Anterior cingulate cortex (tissue), 58 donors: Measurements from ENCODE around the gene CCNC.
A peak's percentile ranks its signal among the peaks of the same experiment; 100 is the strongest.
"Not testable (repeated sequence)": the region's sequence is repeated elsewhere in the genome, so short reads cannot be mapped to it uniquely, and the experiment has no call there.

Experiments
- DNase-seq, 58 donors: peaks; one replicate each; lab custom pipeline; 2025; lab: John Stamatoyannopoulos, UW

CCNC gene

DNA sequence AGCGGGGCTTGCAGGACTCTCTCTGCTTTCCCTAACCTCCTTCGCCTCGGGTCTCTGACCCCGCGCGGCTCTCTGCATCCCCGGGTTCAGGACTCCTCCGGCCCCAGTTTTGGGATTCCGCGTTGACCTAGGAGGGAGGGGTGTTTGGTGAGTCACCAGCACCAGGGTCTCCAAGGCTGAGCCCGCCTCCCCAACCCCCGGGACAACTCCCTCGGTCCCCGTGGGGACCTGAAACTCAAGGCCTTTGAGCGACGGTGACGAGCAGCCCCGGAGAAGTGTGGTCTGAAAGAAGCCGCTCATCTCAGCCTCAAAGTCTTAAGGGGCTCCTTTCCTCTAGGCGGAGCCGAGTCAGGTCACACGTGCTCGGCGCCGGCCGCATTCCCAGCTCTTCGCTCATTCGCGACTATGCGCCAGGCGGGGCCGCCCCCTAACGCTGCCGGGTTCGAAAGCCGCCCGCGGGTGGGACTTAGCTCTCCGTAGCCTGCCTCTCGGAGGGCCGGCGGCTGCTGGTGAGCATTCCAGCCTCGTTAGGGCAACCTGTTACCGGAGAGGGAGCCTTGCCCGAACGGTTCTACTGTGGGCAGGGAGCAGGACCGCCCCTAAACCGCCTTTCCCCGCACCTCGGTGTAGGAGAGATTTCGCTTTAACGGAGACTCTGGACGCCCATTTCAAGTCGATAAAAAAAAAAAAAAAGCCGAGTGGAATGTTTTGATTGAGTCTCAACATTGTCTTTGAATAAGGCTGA, 35.1 kb upstream of the CCNC start:
- DNase-seq: no peak

DNA sequence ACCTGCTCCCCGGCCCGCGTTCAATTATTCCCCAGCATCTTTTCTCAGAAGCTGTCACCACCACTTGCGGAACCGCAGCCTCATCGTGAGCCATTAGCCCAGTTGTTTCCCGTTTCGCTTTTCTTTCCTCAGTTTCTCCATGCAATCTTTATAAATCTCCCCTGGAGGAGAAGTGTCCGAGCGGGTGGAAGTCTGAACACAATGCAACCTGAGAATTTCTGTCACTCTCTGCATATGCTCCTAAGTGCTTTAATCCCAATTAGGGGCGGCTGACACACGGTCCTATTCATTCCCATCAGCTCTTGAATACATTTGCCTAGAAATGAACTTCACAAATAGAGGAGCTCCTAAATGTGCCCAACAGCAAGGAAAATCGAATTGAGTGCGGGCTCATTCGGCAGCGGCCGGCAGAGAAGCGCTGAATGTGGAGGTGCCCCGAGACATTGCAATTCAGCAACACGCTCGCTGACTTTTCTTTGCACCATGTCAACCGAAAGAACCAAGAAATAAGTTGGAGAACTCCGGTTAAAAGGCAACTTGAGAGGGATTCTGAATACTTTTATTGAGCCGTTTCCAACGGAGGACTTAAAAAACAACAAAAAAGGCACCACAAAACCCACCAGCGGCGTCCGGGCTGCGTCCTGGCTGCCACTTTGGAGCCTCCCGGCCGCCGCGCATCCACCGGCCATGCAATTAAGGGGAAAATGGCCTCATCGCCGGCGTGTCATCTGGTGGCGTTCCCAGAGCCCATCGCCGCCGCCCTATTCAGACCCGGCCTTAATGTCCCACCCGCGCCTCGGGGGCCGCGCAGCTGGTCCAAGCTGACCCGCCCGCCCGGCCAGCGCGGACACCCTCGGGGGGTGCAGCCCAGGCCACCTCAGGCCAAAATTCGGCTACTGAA, 34.3 kb upstream of the CCNC start:
- DNase-seq: no peak

DNA sequence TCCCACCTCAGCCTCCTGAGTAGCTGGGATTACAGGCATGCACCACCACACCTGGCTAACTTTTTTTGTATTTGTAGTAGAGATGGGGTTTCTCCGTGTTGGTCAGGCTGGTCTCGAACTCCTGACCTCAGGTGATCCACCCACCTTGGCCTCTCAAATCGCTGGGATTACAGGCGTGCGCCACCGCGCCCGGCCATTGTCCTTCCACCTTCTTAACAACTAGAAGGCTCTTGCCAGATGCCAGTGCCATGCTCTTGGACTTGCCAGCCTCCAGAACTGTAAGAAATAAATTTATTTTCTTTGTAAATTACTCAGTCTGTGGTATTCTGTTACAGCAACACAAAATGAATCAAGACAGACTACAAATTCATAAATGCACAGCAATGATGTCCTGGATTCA, 26.2 kb upstream of the CCNC start:
- DNase-seq: not testable (repeated sequence)

DNA sequence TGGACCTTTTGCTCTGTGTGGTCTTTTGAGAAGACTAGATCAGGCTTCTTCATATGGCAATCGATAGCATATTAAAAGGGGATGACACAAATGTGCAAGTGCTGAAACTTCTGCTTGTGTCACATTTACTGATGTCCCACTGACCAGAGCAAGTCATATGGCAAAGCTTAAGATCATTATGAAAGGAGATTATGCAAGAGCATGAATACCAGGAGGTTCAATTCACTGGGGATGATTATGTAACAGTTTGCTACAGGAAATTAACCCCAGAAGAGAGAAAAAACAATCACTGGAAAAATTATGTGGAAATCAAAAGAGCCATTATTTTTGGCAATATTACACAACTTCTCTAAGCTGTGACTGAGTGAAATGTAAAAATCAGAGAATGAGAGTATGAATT, 24.4 kb upstream of the CCNC start:
- no peak for DNase-seq

DNA sequence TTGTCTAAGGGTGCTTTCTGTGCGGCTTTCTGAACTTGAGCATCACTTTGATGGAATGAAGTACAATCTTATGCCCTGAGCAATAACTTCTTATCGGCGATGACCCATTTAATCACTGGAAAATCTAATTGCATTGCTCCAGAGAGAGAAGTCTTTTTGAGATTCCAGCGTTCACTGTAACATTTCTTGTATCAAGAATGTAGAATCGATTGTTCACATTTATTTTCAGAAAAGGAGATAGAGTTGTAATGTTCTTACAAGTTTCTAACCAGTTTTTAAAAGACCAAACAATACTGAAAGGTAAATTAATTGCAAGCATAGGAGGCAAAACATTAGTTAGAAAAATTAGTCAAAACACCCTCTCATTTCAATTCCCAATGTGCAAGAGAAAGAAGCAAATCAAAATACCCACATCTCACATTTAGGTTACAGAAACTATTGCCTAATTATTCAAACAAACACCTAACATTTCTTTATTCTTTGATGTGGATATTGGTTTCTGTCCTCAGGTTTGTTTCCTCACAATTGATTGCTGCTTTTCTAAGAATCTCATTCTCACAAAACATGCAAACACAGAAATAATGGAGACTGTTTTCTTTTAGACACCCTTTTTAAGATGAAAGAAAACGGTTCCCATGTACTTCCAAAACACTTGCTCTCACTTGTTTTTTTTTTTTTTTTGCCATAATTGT, 23.4 kb upstream of the CCNC start:
- DNase-seq: no peak

DNA sequence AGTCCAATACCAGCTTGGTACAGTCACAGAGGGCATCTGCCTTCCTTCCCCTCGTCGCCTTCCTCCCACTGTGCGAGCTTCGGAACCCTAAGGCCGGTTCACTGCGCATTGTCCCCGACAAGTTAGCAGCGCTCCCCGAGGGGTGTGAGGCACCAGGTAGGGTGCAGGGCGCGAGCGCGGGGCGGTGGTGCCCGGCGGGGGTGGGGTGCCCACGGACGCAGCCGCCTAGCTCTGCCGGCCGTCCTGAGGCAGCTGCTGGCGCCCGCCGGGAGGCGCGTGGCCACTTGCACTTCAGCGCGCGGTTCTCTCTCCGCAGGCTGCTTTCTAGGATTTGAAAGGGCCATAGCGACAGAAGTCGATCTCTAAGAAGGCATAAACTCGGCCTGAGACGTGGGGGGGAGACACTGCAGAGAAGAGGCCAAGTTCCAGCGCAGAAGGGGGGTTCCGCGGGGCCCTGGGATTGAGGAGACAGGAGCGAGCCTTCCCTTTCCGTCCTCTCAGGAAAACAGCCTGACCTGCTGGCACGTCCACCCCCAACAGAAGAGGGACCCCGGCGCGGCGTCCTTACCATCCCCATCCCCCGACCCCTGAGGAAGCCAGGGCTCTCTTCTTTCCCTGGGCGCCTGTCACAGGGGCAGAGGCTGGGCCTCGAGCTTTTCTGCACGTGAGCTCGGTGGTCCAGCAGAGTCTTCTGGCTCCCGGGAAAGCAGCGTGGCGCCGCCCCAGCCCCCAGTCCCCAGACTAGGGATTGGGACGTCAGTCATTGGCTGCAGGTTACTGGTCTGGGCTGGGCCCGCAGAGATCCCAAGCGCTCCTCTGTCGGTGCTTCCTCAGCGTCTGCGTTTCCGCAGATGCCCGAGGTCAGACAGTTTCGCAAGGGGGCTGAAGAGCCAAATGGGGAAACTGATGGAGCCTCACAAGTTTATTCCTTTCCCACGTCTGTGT, 22.5 kb upstream of the CCNC start:
- DNase-seq: no peak

DNA sequence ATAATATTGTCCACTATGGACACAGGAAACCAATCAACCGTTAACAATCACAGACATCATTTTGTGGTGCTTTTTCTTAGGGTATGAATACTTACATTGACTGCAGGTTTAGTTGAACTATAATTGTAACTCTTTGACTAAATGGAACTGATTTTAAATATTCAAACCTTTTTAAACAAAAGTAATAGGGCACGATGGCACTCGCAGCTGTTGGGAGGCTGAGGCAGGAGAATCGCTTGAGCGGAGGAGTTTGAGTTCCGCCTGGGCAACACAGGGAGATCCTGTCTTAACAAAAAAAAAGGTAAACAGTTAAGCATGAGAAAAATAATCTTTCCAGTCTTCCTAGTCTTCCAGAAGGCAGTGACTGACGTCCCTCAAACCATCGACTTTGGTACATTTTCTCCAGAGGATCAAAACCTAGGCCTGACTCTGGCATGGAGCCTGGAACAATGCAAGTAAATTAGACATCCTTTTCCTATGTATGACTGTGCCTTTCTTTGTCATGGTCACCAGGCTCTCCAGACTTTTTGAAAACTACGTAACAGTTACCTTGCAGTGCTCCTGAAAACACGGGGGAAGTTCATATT, 21.5 kb upstream of the CCNC start:
- no peak for DNase-seq

DNA sequence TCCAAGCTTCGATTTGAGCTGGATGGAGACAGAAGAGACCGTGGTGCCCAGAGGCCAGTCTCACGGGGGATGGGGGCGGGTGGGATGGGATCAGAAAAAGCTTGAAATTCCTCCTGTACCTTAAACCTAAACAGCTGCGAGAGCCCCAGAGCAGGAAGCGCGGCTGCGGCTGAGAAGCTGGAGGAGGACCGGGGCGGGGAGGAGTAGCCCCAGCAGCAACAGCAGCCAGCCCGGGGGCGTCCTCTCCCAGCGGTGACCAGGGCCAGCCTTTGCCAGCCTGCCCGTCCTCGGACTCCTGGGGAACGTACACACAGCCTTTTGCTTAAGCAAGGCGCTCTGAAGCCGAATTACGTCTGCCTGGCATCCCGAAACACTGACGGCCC, 20.8 kb upstream of the CCNC start:
- no peak for DNase-seq

DNA sequence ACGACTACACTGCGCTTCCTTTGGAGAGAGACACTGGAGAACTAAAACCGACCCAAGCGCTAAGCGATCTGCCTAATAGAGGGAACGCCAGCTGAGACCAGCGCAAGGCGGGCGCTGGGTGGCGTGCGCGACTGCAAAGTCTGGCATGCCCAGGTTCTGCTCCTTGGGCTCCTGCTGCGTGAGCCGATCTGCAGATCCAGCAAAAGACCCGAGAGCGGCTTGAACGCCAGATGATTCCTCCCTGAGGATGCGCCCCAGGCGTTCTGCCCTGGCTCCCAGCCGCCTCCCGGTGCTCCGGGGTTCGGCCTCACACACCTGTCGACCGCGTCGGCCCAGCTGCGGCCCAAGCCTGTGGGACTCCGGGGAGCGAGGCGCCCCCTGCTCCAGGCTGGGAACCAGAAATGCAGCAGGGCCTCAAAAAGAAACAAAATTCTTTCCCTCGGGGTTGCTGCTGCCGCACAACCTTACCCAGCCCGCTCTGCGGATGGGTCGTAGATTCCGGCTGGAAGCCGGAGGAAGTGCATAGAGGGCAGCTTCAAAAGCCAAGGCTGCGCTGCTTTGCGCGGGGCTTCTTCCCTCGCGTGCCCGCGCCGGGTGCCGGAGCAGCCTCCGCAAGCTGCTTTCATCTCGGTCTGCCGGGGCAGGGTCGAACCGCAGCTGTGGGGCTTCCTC, 20.3 kb upstream of the CCNC start:
- DNase-seq: peak in 27 of 58 donors; percentile 2 to 48 (median 17)

DNA sequence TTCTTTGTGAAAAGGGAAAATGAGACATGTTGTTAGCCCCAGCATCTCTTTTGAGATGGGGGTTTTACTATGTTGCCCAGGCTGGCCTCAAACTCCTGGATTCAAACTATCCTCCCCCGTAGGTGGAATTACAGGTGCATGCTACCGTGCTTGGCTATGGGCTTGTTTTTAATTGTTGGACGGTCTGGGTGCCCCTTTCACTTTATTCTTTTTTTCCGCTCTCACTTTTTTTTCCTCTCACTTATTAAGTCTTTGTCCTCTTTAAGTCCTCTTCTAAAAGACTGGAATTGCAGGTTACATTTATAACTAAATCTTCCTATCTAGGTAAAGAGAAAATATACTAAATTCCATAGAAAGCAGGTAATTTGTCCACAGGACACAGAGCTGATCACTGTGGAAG, 19.3 kb upstream of the CCNC start:
- DNase-seq: no peak

DNA sequence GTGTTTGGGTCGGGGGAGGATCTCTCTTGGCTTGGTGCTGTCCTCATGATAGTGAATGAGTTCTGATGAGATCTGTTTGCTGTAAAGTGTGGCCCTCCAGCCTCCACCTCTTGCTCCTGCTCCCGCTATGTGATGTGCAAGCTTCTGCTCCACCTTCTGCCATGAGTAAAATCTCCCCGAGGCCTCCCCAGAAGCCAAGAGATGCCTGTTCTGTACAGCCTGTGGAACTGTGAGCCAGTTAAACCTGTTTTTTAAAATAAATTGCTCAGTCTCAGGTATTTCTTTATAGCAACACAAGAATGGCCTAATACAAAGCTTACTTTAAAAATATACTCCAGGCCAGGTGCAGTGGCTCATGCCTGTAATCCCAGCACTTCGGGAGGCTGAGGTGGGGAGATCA, 11.3 kb upstream of the CCNC start:
- DNase-seq: no peak

DNA sequence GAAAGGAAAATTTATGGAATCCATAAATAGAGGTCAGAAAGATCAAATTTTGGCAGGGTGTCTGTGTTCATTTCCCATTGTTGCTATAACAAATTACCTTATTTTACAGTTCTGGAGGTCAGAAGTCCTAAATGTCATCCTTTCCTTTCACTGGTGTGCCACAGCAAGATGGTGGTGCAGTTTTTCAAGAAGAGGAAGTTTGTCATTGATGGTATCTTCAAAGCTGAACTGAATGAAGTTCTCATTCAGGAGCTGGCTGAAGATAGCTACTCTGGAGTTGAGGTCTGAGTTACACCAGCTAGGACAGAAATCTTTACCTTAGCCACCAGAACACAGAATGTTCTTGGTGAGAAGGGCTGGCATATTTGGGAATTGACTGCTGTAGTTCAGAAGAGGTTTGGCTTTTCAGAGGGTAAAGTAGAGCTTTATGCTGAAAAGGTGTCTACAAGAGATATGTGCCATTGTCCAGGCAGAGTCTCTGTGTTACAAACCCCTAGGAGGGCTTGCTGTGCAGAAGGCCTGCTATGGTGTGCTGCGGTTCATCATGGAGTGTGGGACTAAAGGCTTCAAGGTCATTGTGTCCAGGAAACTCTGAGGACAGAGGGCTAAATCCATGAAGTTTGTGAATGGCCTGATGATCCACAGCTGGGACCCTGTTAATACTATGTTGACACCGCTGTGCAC, 7.2 kb upstream of the CCNC start:
- no peak for DNase-seq

DNA sequence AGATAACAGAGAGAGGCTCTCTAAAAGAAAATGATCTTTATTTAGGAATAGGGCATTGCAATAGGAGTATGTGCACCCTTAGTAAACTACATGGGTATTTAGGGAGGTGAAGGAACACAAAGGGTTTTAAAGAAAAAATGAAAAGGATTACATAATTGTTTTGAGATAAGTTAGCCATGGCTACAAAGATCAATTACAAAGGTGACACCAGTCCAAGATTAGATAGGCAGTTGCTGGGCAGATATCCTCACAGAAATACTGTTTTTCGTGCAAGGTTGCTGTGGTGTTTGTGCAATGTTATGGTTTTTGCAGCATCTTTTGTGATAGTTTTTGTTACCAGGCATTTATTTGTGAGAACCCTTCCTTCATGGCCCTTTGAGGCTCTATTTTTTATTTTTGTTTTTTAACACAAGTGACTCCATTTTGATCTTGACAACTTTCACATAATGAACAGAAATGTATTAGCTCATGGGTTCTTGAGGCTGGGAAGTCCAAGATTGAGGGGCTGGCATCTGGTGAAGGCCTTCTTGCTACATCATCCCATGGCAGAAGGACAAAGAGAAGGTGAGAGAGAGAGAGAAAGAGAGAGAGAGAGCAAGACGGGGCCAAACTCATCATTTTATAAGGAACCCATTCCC, 5.6 kb upstream of the CCNC start:
- no peak for DNase-seq

DNA sequence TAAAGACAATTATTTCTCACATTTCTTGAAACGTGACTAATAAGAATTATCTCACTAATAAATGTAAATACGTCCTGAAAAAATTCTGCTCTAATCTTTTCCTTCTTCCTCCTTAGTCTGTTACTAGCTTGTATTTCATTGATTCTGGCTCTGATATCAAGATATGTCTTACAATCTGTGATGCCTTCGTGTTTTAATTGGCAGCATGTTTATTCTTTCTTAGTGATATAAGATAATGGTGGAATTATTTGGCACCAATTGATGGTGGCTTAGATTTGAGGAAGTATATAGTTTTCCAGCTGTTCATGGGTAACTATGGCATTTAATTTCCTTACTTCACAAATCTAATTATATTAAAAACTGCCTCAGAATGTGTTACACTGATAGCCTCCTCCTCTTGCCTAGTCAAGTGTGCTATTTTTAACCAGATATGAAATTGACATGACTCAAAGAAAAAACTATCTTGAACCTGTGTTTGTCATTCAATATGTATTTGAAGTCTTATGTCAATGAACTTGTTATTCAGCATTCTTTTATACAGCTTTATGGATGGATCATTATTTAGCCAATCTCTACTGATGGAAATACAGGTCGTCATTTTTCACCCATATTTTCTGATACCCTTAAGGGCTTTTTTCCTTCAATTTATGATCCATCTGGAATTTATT, 5.3 kb downstream of the CCNC start:
- DNase-seq: no peak

DNA sequence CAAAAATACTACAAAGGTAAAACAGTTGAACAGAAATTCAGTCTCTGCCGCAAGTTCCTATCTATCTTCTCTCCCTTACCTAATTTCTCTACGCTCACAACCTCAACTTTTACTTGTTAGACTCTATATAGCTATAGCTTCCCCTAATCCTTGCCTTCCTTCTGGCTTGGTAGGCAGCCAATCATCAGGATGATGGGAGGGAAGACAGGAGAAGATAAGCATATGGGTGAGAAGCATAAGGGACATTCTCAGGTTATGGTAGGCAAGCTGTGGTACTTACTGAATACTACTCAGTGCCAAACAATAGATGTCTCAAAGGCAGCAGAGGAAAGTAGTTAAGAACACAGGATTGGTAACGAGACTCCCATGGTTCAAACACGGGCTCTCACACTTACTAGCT, 7.8 kb downstream of the CCNC start:
- no peak for DNase-seq

DNA sequence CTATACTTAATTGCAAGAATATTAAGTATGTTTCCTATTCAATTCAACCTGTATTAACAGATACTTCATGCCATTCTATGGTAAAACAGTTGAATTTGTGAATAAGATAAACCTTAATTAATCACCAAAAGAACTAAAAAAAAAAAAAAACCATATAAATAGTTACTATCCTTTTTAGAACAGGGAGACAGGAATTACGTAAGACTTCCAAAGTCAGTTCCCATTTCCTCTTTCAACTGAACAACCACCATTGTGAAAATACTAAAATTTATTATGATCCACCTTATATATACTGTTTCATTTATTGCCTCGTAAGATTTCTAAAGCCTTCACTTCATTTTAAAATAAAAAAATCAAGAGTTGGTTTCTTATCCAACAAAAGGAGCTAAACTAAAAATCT, 9.4 kb downstream of the CCNC start:
- no peak for DNase-seq

DNA sequence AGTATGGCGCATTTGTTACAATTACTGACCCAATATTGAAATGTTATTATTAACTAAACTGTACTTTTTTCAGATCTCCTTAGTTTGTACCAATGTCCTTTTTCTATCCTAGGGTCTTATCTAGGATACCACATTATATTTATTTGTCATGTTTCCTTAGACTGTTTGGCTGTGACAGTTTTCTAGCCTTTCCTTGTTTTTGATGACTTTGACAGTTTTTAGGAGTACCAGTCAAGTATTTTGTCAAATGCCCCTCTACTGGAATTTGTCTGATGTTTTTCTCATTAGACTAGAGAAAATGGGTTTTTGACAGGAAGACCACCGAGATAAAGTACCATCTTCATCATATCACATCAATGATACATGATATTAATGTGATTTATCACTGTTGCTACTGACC, 14.6 kb downstream of the CCNC start:
- no peak for DNase-seq
